T-helper 9 cell (primary cell): Measurements from ENCODE around the gene MKI67.

Source experiments
- DNase-seq: peaks from one replicate; pipeline ENCODE4 v3.0.0-alpha.2; 2020

Gene MKI67

GRCh38 chr10:128064108-128064969, 61.9 kb downstream of the MKI67 start:
- peak; percentile 60 for DNase-seq

DNA sequence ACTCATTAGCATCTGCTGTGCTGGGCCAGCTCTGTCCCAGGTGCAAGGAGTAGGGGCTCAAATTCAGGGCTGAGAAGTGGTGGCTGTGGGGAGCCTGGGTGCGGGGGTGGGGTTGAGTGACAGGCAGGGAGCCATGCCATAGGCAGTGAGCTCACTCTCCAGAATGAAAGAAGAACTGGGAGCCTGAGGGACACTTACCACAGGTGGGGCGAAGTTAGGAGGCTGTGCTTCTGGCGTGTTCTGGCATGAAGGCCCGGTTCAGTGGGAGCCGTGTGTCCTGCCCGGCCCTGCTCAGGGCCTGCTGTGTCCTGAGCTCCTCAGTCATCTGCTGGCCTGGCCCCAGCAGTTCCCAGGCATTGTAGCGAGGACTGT, 62.5 kb downstream of the MKI67 start:
- no peak for DNase-seq

- peak; percentile 34 for DNase-seq
These were observed 63.2 kb downstream of the MKI67 start for GRCh38 chr10:128062881-128063563.

GRCh38 chr10:128062331-128062880, 63.8 kb downstream of the MKI67 start:
- no peak for DNase-seq

GRCh38 chr10:128061306-128062300, 64.6 kb downstream of the MKI67 start:
- DNase-seq: no peak

GRCh38 chr10:128060341-128061250, 65.6 kb downstream of the MKI67 start:
- DNase-seq: no peak

DNA sequence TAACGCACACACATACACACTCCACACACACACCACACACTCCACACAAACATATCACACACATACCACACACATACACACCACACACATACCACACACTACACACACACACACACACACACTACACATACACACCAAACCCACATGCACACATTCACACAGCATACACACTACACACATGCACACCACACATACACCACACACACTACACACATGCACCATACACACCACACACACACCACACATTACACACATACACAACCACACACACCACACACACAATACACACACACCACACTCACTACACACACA, 66.3 kb downstream of the MKI67 start:
- DNase-seq: no peak

- no peak for DNase-seq
These were observed 66.8 kb downstream of the MKI67 start for GRCh38 chr10:128059266-128059981.

GRCh38 chr10:128058750-128059134, 67.5 kb downstream of the MKI67 start:
- no peak for DNase-seq

- DNase-seq: no peak
These were observed 68.0 kb downstream of the MKI67 start for GRCh38 chr10:128058106-128058749.

GRCh38 chr10:128056303-128057050, 69.7 kb downstream of the MKI67 start:
- DNase-seq: no peak

GRCh38 chr10:128055061-128055868, 71.0 kb downstream of the MKI67 start:
- no peak for DNase-seq

DNA sequence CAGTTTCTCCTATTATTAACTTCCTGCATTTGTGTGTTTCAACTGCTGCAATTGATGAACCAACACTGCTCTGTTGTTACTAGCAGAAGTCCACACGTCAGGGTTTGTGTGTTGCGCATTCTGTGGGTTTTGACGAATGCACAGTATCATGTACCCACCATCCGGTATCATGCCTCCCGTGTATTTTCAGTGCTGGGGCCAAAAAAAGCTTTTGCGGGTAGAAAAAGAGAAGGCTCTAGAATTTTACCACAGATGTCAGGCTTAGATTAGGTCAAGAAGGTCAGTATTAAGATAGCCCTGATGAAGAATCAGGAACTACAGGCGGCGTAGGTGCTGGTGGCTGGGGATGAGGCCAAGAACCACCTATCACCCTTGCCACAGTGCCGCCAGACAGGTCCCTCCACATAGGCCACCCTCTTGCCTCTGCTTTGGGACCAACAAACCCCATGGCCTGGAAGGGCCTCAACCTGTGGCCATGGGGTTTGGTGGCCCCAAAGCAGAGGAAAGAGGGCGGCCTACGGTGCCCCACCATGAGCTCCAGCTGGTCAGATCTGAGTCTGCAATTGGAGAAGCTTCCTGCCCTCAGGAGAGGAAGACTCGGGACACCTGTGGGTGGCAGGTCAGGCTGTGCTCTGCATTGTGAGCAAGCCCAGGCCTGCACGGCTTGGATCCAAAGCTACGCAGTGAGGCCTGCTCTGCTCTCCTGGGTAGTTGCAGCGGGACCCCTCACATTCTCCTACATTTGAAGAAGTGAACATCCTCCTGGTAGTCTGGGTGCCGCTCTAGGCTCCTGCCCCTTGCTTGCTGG, 71.9 kb downstream of the MKI67 start:
- DNase-seq: no peak

DNA sequence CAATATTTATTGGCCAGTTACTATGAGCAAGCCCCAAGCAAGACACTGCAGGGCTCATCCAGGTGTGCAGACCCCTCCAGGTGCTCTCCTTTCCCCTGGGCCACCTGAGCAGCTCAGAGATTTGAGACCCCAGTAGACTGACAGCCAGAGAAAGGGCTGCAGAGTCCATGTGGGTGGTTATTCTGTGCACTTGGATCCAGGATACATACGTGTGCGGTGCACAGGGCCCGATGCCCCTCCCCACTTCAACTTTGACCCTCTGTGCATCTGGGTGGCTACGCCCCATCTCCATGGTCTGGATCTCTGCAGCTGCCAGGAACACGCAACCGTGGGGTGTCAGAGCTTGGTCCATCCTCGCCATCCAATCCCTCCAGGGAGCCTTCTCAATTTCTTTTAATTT, 72.9 kb downstream of the MKI67 start:
- no peak for DNase-seq

- DNase-seq: no peak
These were observed 73.5 kb downstream of the MKI67 start for GRCh38 chr10:128052696-128053095.

- DNase-seq: no peak
These were observed 74.7 kb downstream of the MKI67 start for GRCh38 chr10:128051548-128051947.

GRCh38 chr10:128050936-128051335, 75.3 kb downstream of the MKI67 start:
- no peak for DNase-seq

DNA sequence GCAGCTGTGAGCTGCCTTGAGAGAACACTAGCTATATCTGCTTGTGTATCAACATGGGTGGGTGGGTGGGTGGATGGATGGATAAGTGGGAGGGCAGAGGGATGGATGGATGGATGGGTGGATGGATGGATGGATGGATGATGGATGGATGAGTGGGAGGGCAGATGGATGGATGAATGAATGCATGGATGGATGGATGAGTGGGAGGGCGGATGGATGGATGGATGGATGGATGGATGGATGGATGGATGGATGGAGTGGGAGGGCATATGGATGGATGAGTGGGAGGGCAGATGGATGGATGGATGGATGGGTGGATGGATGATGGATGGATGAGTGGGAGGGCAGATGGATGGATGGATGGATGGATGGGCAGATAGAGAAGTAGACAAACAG, 76.1 kb downstream of the MKI67 start:
- no peak for DNase-seq
